UCSD-AML1 (cell line): Measurements from ENCODE around the gene PTCD3.

Source experiments
- DNase-seq: peaks from one replicate; lab custom pipeline; 2025; ENCODE audit not compliant: unreplicated experiment; lab: John Stamatoyannopoulos, UW

Gene PTCD3

GRCh38 chr2:86081724-86082123, 24.3 kb upstream of the PTCD3 start:
- no peak for DNase-seq

- no peak for DNase-seq
Observed at GRCh38 chr2:86082756-86083155, 23.3 kb upstream of the PTCD3 start.

- DNase-seq = no peak
Observed at GRCh38 chr2:86087936-86088850, 17.8 kb upstream of the PTCD3 start.

- DNase-seq = no peak
Observed at GRCh38 chr2:86094229-86094628, 11.8 kb upstream of the PTCD3 start.

GRCh38 chr2:86097114-86097896, 8.7 kb upstream of the PTCD3 start:
- no peak for DNase-seq

- no peak for DNase-seq
Observed at GRCh38 chr2:86097913-86098312, 8.1 kb upstream of the PTCD3 start.

- no peak for DNase-seq
Observed at GRCh38 chr2:86102157-86102556, 3.9 kb upstream of the PTCD3 start.

GRCh38 chr2:86105252-86105968, 625 bp upstream of the PTCD3 start, which contains the start of gene POLR1A:
Gene POLR1A, minus strand, starts transcription at chr2:86105886. Its CDS starts 110 bp downstream, at chr2:86105776.
- peak; percentile 93 for DNase-seq

- DNase-seq = no peak
Observed at GRCh38 chr2:86107031-86107430, 996 bp downstream of the PTCD3 start.

GRCh38 chr2:86118130-86118529, 12.1 kb downstream of the PTCD3 start:
- no peak for DNase-seq

- DNase-seq = no peak
Observed at GRCh38 chr2:86123328-86123925, 17.4 kb downstream of the PTCD3 start.

- no peak for DNase-seq
Observed at GRCh38 chr2:86124683-86125082, 18.6 kb downstream of the PTCD3 start.

- no peak for DNase-seq
Observed at GRCh38 chr2:86134709-86135108, 28.7 kb downstream of the PTCD3 start.

- DNase-seq = no peak
Observed at GRCh38 chr2:86135653-86136052, 29.6 kb downstream of the PTCD3 start.

GRCh38 chr2:86136141-86136540, 30.1 kb downstream of the PTCD3 start:
- no peak for DNase-seq

GRCh38 chr2:86138736-86139625, 32.9 kb downstream of the PTCD3 start:
- no peak for DNase-seq

- DNase-seq = no peak
Observed at GRCh38 chr2:86139981-86140380, 33.9 kb downstream of the PTCD3 start.

GRCh38 chr2:86140969-86141392, 34.9 kb downstream of the PTCD3 start:
- DNase-seq = no peak

- DNase-seq = no peak
Observed at GRCh38 chr2:86142436-86143257, 36.6 kb downstream of the PTCD3 start.
